HCT116 (cell line): ENCODE measurements around the gene KRTAP10-1.

Experiments
- CBX3 ChIP-seq: IDR thresholded peaks from 2 replicates; pipeline ENCODE4 v1.6.1; 2012; ENCODE audit warnings: low read depth
- CTCF ChIP-seq, 3 experiments: fragments of 200-600 bp in 1 of 3; sonication (generic) in 1 of 3; IDR thresholded peaks in 2 of 3; conservative IDR thresholded peaks in 1 of 3; 2 replicates each; pipeline ENCODE4 v1.5.1; 2012 to 2017; ENCODE audit warnings: low read depth in 2 of 3, low read length in 2 of 3, antibody characterized with exemption in 1 of 3, borderline replicate concordance in 1 of 3, control low read depth in 1 of 3, mild to moderate bottlenecking in 1 of 3, mixed read lengths in 1 of 3, mixed run types in 1 of 3, moderate library complexity in 1 of 3; ENCODE audit not compliant: insufficient read depth in 1 of 3
- MAX ChIP-seq: IDR thresholded peaks from 2 replicates; pipeline ENCODE4 v1.6.1; 2012
- POLR2A ChIP-seq: IDR thresholded peaks from 2 replicates; pipeline ENCODE4 v1.7.0; 2011; ENCODE audit warnings: borderline replicate concordance; ENCODE audit not compliant: insufficient read depth, insufficient read length; ENCODE audit errors: extremely low read depth
- REST ChIP-seq: IDR thresholded peaks from 2 replicates; pipeline ENCODE4 v1.6.1; 2012; ENCODE audit warnings: low read depth

- TF ChIP-seq CBX3: no peak
- no peak for TF ChIP-seq MAX
- TF ChIP-seq POLR2A: no peak
- TF ChIP-seq CTCF (IDR thresholded peaks at IDR 0.05 in 2 of 3, conservative IDR thresholded peaks at IDR 0.05 in 1 of 3; ENCODE audit: borderline replicate concordance in 1 of 3, insufficient read depth in 1 of 3, low read depth in 2 of 3, low read length in 2 of 3): no peak
- TF ChIP-seq REST: no peak
Observed at GRCh38 chr21:44502171-44502958, 37.6 kb downstream of the KRTAP10-1 start.
